Choroid plexus epithelial cell (primary cell): Measurements from ENCODE around the gene UGT1A8.
"Not testable (repeated sequence)": the region's sequence is repeated elsewhere in the genome, so short reads cannot be mapped to it uniquely, and the experiment has no call there.

Experiments used
- DNase-seq: peaks from one replicate; pipeline ENCODE4 v3.0.0-alpha.2; 2010; ENCODE audit warnings: low read depth
- H3K4me3 ChIP-seq: 2 replicates; pipeline ENCODE4 v1.5.1; 2011; ENCODE audit warnings: low read depth, mild to moderate bottlenecking, control low read depth, low read length, moderate library complexity
- CTCF ChIP-seq: conservative IDR thresholded peaks from 2 replicates; pipeline ENCODE4 v1.5.1; 2011; ENCODE audit warnings: low read depth, mild to moderate bottlenecking, control low read depth, inconsistent platforms, low read length, moderate library complexity

Gene UGT1A8

GRCh38 chr2:233605680-233606079 is 11.8 kb upstream of the UGT1A8 start:
- no peak for TF ChIP-seq CTCF
- no peak for DNase-seq
- no peak overlapping the region for H3K4me3 ChIP-seq

- H3K4me3 ChIP-seq: no peak overlapping the region
- no peak for TF ChIP-seq CTCF
- no peak for DNase-seq
Measured at GRCh38 chr2:233611284-233611683, 6.1 kb upstream of the UGT1A8 start.

- no peak overlapping the region for H3K4me3 ChIP-seq
- DNase-seq: no peak
- no peak for TF ChIP-seq CTCF
Measured at GRCh38 chr2:233620204-233620603, 2.8 kb downstream of the UGT1A8 start.

- H3K4me3 ChIP-seq, DNase-seq: not testable (repeated sequence)
Measured at GRCh38 chr2:233621863-233622262, 4.4 kb downstream of the UGT1A8 start.

- no peak overlapping the region for H3K4me3 ChIP-seq
- TF ChIP-seq CTCF: no peak
- DNase-seq: no peak
Measured at GRCh38 chr2:233627331-233628025, 10.0 kb downstream of the UGT1A8 start.

GRCh38 chr2:233636306-233636705 is 18.9 kb downstream of the UGT1A8 start, which contains the start of gene UGT1A10:
UGT1A10 (plus strand) TSS chr2:233636448; CDS start chr2:233636523, 75 bp downstream.
- DNase-seq, H3K4me3 ChIP-seq: not testable (repeated sequence)

- no peak for DNase-seq
- H3K4me3 ChIP-seq: no peak overlapping the region
- no peak for TF ChIP-seq CTCF
Measured at GRCh38 chr2:233638836-233639235, 21.4 kb downstream of the UGT1A8 start.

- no peak for TF ChIP-seq CTCF
- DNase-seq: no peak
- no peak overlapping the region for H3K4me3 ChIP-seq
Measured at GRCh38 chr2:233639860-233640259, 22.4 kb downstream of the UGT1A8 start.
